SU-DHL-6 (cell line): ENCODE results near the gene SLC44A3.

Experiments used
- CTCF ChIP-seq: fragments of 200-600 bp; sonication (generic); IDR thresholded peaks from one replicate; pipeline ENCODE4 v1.5.1; 2017; ENCODE audit warnings: antibody characterized with exemption, mild to moderate bottlenecking, low read length, moderate library complexity; ENCODE audit not compliant: insufficient read depth, poor library complexity, severe bottlenecking
- EZH2phosphoT487 ChIP-seq: fragments of 200-600 bp; sonication (generic), shearing (Covaris generic); conservative IDR thresholded peaks from 2 replicates; pipeline ENCODE4 v1.6.1; 2018; ENCODE audit warnings: mild to moderate bottlenecking, antibody characterized with exemption, low read length, moderate library complexity, mixed read lengths

- no peak for TF ChIP-seq CTCF
- TF ChIP-seq EZH2phosphoT487, result no peak
Observed at GRCh38 chr1:94929351-94930217, 109.4 kb downstream of the SLC44A3 start.
